Activated naive CD4-positive, alpha-beta T cell treated with anti-CD3 and anti-CD28 coated beads, Interleukin-2, amount 50 U/mL, for 16 hours (primary cell): ENCODE data around the gene SLC22A4.

Experiments used
- DNase-seq: peaks from one replicate; pipeline ENCODE4 v3.0.0-alpha.2; 2020

SLC22A4 gene

DNA sequence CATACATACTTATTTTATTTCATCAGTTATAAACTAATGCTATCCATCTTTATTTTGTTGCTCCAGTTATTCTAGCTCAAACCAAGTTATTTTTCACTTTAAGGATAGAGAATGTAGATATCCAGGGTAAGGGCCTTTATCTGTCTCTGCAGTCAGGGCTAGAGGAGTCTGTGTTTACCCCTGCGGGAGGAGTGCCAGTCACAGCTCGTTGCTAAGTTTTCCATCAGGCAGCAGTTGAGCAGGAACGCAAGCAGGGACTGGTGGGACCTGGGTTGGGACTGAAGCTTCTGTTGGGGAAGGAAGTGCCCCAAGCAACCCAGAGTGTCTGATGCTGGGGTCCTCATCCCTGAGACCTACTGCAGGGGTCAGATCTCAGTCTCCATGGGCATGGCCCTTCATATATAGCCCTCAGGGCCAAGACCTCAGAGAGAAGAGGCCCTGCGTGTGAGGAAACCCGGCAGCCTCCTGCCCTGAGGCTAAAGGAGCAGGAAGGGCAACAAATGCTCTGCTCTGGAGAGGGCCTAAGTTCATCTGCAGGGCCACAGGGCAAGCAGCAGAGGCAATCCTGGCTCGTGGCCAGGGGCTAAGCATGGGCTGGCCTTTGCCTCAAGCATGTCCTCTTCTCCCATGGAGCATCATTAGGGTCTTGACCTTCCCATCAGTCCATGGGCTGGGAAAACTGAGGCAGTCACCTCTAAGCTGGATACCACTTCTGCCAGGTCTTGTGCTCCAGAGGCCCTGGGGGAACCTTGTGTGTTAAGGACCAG, 6.6 kb downstream of the SLC22A4 start:
- no peak for DNase-seq

DNA sequence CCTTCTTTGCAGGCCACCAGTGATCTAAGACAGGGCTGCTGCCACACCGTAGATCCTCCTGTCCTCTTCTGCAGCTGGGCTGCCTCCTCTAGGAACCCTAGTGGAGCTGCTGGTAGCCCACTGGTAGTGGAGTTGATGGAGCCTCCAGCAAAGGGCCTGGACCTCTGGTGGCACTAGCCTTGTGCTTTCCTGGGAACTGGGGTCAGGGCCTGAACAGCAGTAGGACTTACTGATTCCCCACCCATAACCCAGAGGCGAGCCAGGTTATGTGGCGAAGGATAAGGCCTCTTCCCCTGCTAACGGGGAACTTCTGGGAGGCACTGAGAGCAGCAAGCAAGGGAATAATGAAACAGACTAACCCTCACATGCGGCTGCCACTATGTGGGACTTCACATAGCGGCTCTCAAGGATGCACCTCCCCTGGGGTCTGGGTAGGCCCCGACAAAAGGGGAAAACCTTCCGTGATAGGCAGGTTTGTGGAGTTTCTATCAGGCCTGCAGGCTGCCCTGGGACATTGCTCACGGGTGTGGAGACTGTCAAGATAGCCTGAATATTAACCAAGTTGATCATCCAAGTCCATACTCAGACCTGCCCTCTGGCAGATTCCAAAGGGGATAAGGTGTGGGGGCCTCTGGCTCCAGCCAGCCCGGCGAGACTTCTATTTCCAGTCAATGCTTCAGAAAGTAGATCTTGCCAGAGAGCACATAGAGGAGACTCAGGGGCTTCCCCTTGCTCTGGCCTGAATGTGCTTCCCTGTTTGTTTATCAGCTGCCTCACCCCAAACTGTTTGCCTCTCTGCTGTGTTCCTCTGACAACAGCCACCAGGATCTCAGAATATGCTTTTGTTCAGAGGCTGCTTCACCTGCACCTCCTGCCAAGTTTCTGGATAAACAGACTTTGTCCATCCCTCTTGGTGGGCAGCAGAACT, 7.4 kb downstream of the SLC22A4 start:
- DNase-seq: no peak

DNA sequence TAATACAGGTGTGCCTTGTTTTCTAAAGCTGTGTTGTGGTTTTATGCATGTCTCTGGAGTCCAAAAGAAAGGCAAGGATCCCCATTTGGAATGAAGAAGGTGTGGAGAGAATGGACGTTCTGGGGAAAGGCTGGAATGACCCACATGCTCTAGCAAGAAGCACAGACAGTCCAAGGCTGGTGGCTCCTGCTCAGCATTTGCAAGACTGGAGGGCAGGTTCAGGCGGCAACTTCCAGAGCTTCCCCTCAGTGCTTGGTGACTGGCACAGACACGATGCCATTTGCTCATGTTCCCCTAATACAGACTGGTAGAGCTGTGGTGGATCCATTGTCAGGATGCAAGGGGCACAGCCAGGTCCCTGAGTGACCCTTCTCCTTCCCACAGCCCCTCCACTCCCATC, 8.2 kb downstream of the SLC22A4 start:
- no peak for DNase-seq

DNA sequence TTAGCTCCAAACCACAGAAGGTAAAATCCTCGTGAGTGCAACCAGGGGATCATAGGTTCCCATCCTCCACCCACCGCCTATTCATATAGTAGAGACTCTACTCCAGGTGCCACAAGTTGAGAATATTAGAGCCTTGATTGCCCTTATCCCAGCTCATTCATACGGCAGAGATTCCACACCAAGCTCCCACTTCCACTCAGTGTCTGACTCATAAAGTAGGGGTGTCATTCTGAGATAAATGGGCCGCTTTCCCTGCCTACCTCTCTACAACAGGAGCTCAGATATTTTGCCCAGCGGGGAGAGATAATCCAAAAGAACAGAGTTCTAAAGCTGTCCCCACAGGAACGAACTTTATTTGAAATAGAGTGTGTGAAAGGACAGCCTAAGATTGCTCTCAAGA, 9.4 kb downstream of the SLC22A4 start:
- no peak for DNase-seq

DNA sequence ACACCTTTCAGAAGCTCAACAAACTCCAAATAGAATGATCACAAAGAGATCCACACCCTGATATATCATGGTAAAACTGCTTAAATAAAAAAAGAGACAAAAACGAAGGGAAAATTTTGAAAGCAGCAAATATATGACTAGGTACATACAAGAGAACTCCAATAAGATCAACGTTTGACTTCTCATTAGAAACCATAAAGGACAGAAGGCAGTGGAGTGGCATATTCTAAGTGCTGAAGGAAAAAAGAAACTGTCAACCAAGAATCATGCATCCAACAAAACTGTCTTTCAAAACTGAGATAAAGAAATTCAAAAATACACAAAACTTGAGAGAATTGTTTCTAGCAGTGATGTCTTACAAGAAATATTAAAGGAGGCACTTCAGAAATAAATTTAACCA, 11.2 kb downstream of the SLC22A4 start:
- no peak for DNase-seq

DNA sequence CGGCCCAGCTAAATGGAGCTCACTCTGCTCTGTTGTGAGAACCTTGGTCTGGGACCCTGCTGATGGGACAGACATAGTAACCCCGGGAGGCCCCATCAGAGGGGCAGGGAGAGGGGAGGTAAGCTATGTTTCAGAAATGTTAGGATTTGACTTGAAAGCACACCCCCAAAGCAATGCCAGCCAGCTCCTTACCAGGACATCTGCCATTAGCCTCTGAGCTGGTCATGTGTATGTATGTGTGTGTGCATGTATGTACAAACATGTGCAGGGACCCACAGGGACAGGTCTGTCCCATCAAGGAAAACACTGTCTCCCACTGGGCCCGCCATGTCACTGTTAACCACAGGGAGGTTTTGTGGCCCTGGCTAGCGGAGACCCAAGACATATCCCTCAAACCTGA, 14.5 kb downstream of the SLC22A4 start:
- DNase-seq: no peak

DNA sequence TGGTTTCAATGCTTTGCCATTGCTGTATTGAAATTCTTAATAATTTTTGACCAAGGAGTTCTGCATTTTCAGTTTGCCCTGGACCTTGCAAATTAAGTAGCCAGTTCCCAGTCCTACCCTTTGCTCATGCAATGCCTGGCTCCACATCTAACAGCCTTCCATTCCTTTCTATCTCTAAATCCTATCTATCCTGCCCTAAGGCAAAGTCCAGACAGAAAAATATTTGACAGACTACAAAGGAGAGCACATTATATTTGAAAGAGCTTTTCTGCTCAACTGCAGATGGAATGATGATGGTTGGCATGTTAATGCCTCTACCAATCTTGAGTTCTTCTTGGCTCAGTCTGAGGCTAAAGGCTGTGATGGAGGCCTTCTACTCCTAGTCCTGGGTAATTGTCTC, 15.5 kb downstream of the SLC22A4 start:
- DNase-seq: no peak

DNA sequence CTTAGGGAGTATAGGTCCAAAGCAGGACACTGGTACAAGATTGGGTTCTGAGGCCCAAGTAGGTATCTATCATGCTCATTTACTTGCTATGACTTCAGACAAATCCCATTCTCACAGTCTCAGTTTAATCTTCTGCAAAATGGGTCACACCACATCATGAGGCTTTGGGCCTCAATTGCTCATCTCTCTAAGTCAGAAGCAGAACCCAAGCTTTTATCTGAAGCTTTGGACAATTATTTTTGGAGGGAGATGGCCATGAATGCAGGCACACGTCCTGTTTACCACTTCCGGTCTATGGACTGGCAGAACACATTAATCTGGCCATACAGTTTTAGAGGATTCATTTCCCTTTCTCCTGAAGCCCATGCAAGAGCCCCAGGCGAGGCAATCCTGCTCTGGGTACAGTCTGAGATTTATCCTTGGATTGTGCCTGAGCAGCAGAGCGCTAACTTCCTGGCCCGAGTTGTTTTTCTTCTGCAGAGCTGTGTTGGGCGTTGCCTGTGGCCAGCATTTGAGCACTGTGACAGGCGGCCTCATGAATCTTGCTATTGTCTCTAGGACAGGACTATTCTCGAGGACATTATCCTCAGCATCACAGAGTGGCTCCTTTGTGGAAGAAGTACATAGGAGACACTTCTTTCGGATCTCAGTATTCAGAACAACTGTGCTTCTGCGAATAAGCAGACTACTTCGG, 16.1 kb downstream of the SLC22A4 start:
- no peak for DNase-seq

DNA sequence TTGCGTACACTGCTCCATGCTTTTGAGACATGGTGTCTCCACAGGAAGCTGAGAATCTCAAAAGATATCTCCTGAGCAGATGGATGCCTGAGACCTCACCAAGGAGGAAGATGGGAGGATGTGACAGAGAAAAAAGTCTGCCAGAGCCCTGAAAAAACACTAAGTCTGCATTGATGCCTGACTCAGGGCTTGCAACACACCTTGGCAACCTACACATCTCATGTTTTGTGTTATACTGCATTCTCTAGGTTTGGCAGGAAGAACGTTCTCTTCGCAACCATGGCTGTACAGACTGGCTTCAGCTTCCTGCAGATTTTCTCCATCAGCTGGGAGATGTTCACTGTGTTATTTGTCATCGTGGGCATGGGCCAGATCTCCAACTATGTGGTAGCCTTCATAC, 19.2 kb downstream of the SLC22A4 start:
- DNase-seq: no peak

DNA sequence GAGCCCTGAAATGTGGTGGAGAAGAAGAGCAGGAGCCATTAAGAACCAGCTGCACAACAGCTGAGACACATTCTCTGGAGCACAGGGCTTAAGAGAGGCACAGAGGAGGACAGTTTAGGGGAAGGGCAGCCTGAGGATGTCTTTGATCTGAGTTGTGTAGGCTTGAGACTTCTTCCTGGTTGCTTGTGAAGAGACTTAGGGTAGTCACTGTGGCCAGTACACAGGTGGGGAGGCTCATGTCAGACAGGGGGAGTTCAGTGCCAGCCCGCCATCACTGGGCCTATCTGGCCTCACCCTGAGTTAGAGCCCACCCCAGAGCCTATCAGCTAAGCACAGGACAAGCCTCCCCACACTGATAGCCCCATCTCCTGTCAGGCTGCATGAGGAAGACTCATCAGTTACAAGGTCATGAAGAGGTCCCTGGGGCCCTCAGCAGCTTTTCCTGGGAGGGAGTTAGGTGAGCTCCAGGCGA, 19.8 kb downstream of the SLC22A4 start:
- DNase-seq: no peak

DNA sequence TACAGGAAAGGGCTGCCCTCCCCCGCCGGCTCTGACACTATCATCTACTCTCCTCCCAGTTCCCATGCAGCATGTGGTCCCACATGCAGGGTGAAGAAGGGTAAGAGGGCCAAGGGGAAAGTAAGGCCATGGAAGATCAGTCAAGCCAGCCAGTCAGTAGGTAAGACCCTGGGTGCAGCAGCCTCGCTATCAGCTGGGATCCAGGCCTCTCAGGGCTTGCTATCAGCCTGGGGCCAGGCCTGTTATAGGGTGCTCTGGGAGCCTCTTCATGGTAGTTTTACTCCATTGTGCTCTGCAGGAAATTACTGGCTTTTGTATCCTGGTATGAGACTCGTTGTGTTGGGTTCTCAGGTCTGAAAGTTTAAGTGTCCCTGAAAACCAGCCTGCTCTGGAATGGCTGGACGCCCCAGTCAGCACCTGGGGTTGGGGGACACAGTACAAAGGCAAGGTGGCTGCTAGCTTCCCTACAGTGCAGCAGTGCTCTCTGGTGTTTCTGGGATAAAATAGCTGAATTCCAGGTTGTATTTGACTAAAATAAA, 21.4 kb downstream of the SLC22A4 start:
- DNase-seq: no peak

DNA sequence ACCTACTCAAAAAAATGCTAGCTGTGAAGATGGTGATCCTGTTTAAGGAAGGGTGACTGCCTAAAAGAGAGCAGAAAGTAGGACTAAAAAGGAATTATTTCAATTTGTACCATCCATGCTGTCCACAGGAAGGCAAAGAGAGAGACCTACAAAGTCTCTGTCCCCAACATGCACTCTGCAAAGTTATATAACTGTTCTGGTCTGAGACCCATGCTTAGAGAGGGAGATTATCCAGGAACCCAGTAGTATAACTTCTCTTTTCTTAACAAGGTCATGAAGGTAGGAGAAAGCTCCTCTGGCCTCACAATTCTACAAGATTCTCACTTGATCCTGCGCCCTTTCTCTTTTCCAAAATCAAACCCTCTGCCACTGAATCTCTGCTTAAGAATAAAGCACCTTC, 25.8 kb downstream of the SLC22A4 start:
- DNase-seq: no peak

DNA sequence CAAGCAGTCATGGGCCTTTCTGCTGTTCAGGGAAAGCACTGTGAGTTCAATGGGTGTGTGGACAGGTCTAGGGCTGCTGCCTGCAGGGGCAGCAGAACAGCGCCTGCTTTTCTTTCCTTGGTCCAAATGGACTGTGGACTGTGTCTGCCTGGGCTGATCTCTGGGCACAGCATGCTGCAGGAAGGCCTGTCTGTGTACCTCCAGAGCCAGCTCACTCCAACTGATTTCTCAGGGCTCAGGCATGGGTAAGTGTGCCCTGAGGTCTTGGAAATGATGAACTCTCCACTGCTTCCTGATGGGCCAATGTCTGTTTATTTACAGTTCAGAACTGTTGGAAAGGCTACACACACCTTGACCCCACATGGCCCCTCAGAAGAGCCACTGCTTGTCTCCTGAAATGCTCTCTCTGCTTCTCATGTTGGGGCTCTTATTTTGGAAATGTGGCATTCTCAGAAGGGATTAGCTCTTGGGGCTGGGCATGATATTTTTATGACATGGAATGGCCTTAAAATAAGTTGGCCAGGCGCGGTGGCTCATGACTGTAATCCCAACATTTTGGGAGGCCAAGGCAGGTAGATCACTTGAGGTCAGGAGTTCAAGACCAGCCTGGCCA, 27.0 kb downstream of the SLC22A4 start:
- DNase-seq: no peak

DNA sequence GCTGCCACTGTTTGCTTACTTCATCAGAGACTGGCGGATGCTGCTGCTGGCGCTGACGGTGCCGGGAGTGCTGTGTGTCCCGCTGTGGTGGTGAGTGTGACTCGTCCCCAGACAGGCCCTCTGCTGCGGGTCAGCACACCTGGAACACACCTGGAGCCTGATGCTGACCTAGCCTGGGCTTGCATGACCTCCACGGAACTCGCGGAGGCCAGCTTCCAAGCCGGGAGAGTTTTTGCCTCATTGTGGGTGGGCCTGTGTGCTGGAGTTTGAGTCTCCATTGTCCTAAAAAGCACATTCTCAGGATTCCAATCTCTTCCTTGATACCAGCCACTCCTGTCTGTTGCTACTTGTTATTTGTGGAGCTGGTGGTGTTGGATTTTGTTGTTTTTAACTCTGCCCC, 28.1 kb downstream of the SLC22A4 start:
- DNase-seq: no peak

DNA sequence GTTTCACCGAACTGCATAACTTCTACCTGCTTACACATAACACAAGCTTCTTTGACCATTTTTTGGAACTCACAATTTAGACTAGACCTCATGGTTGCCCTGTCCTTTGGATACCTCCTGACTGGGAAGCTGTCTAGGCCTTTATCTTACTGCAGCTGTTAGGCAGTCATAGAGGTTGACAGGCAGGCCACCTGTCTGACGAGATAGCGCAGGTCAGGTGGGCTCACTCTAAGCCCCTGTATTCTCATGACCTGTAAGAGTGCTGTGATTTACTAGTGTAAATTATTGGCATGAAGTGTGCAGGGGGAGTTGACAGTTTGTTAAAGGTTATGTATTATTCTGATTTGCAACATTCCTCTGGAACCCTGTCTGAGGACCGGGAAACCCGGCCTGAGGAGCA, 29.0 kb downstream of the SLC22A4 start:
- no peak for DNase-seq

DNA sequence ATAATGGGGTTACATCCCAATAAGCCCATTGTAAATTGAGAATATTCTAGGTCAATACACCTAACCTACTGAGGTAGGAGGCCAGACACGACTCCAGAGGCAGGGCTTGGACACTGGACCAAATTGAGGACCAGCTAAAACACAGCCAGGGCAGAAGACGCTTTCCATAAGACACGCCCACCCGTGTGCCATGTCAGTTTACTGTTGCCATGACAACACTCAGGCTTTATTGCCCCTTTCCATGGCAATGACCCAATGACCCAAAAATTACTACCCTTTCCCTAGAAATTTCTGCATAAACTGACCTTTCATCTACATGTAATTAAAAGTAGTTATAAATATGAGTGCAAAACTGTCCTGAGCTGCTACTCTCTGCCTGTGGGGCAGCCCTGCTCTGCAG, 31.5 kb downstream of the SLC22A4 start:
- no peak for DNase-seq

DNA sequence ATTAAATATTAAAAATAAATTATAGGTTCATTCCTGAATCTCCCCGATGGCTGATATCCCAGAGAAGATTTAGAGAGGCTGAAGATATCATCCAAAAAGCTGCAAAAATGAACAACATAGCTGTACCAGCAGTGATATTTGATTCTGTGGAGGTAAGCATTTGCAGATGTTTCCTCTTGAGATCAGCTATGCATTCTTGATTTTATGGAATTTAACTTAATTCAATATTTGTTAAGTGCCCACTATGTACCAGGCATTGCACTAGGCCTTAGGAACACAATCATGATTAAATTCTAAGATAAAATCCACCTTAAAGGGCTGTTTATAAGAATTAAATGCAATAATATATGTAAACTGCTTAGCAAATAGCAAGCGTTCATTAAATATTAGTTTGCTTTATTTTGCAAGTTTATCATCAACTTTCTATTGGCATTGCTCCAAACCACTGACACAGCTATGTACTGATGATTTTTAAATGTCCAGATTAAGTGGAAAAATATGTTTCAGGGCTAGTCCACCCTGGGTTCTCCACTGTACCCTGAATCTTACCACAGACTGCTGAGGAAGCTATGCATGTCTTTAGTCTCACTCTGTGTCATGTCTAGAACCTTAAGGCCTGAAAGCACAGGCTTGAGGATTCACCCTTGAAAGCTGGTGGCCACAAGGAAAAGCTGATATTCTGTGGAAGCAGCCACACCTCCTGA, 33.2 kb downstream of the SLC22A4 start:
- DNase-seq: no peak

DNA sequence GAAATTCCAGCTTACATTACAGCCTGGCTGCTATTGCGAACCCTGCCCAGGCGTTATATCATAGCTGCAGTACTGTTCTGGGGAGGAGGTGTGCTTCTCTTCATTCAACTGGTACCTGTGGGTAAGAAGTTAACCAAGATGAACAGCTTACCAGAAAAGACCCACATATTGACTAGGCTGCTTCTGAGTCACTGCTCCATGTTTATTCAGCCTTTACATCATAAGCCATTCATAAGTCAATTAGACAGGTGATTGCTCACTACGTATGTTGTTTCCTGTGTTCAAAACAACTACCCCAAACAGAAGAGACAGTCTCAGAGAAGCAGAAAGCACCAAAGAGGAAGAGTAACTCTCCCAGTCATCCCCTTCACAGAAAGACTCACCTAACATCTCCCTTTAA, 40.6 kb downstream of the SLC22A4 start:
- no peak for DNase-seq

DNA sequence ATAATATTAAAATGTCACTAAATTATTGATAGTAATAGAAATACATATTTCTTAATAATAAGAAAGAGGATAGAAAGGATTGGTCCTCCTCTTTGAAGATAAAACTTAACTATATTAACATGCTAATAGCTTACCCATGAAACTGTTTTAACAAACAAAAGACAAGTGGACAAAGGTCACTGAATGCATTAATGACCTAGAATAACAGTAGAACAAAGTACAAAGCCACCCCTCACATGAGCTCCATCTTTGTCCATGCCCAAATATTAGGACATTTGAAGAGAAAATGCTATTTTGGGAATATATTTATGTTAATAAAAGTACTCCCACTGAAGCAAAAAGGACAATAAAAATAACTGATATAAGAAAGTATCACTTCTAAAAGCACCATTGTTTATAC, 41.2 kb downstream of the SLC22A4 start:
- no peak for DNase-seq

DNA sequence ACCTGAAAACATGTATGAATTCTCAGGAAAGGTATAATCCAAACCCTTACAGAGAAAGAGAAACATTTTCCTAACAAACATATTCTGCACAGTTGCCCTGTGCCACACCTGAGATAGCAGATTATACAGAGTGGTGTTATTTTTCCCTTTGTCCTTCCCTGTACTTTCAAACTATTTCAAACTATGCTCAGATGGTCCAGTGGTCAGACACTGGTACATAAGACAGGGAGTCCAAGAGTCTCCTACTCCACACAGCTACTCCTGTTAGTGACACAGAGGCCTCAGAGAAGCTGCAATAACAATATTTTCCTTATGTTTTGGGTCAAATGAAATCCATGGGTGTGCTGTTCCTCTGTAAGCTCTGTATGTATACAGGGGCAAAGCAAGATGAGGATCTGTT, 45.3 kb downstream of the SLC22A4 start:
- no peak for DNase-seq

DNA sequence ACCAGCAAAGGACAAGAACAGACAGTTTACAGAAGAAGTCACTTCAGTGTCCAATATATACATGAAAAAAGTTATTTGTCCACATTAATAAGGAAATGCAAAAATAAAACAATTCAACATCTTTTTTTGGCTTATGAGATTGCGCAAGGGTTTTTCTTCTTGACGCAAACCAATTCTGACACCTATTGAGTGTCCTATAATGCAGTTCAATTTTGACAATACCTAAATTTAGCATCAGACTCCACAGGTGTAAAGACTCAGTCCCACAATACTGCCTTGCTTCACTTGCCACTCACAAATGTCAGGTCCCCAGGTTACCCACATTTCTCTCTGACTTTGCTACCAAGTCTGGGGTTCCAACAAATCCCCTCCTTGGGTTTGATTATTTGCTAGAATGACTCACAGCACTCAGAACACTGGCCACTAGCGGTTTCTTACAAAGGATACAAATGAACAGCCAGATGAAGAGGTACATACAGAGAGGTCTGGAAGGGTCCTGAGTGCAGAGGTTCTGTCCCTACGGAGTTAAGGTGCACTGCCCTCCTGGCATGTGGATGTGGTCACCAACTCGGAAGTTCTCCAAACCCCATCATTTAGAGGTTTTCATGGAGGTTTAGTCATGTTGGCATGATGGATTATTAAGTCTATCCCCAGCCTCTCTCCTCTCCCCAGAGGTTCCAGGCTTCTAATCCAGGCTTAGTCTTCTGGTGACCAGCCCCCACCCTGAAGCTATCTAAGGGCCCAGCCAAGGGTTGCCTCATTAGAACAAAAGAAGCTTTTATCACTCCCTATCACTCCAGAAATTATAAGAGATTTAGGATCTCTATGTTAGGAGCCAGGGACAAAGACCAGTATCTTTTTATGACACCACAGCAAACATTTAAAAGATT, 48.3 kb downstream of the SLC22A4 start:
- DNase-seq: no peak
